Naive thymus-derived CD8-positive, alpha-beta T cell (primary cell): Measurements from ENCODE around the gene IL1RL2. TPM values are rescaled to one million over a fixed set of nuclear protein-coding genes. Genes with fewer than 3 reads are reported as not detected.
A peak's percentile ranks its signal among the peaks of the same experiment; 100 is the strongest.

ENCODE experiments used
- ATAC-seq, 2 donors: fragments of 150-1000 bp; cut with Tn5 transposase in 1 of 2; sonication (Bioruptor Pico), chemical (Tn5 transposase) in 1 of 2; 1 replicate in 1 of 2; 2 replicates in 1 of 2; pipeline ENCODE4 v1.10.0; 2021; ENCODE audit warnings: mild to moderate bottlenecking in 2 of 2, moderate library complexity in 2 of 2
- POLR2A ChIA-PET: fragments of 350-600 bp; sonication (Branson Sonifier 250); formaldehyde crosslinking; loops from one replicate; lab custom pipeline; 2021; ENCODE audit warnings: antibody characterized with exemption; lab: Charles Lee
- DNase-seq, 10 donors: peaks; one replicate each; pipeline versions ENCODE4 v3.0.0 to v3.0.0-alpha.2; 2020 to 2022
- H3K27ac Mint-ChIP-seq, 10 donors: one replicate each; pipeline ENCODE4 v1.8.0; 2020 to 2022; ENCODE audit warnings: mild to moderate bottlenecking in 10 of 10, mixed read lengths in 10 of 10, moderate library complexity in 4 of 10, inconsistent platforms in 1 of 10
- H3K27me3 Mint-ChIP-seq, 5 donors: one replicate each; pipeline ENCODE4 v1.8.0; 2021 to 2022; ENCODE audit warnings: mixed read lengths in 5 of 5
- H3K36me3 Mint-ChIP-seq, 3 donors: one replicate each; pipeline ENCODE4 v1.8.0; 2020 to 2022; ENCODE audit warnings: mixed read lengths in 3 of 3, mild to moderate bottlenecking in 2 of 3, inconsistent platforms in 1 of 3
- H3K4me1 Mint-ChIP-seq, 4 donors: one replicate each; pipeline ENCODE4 v1.8.0; 2021 to 2022; ENCODE audit warnings: mixed read lengths in 4 of 4
- H3K4me3 Mint-ChIP-seq, 10 donors: one replicate each; pipeline ENCODE4 v1.8.0; 2020 to 2022; ENCODE audit warnings: mild to moderate bottlenecking in 10 of 10, mixed read lengths in 10 of 10, moderate library complexity in 6 of 10, inconsistent platforms in 1 of 10
- H3K9me3 Mint-ChIP-seq, 9 donors: one replicate each; pipeline ENCODE4 v1.8.0; 2020 to 2022; ENCODE audit warnings: mixed read lengths in 9 of 9, mild to moderate bottlenecking in 3 of 9, inconsistent platforms in 1 of 9, moderate library complexity in 1 of 9
- polyA plus RNA-seq, 3 donors: library from polyadenylated mRNA; unstranded; fragments of 300-500 nt; fragmentation: Illumina TruSeq; gene quantifications; one replicate each; pipeline ENCODE4 v1.2.3, GENCODE V29; 2021
- total RNA-seq, 8 experiments: library from RNA in 2 of 8; stranded (reverse) in 2 of 8; gene quantifications; one replicate each; pipeline ENCODE4 v1.2.3 and lab custom pipeline; 2021 to 2026

Gene IL1RL2
- total and polyA plus RNA-seq, 5 experiments from 2014 or later: not detected

DNA sequence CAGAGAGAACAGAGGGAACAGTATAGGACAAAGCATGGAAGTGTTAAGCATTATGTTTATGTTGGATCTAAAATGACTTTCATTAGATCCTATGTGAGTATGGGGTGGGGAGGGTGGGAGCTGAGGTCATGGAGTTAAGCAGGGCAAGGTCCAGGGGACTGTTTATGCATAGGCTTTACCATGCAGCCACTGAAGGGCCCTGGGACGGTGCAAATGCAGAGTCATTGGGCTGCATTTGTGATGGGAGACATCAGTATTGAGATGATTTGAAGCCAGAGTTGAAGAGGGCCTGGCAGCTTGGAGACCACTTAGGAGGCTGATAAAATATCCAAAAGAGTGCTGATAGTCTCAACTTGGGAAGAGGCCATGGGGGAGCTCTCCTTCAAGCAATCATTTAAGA is 22.7 kb downstream of the IL1RL2 start:
- Mint-ChIP-seq H3K27me3 (peaks cover 0 to 3% (median 0%) of the 10 kb centered on the region in 5 donors), H3K36me3 (peaks cover 0 to 13% (median 0%) of the 10 kb centered on the region in 3 donors), H3K4me1 (no peaks in the 10 kb centered on the region), H3K27ac (no peak overlapping the region), H3K4me3 (no peak overlapping the region), H3K9me3 (peaks cover 0 to 17% (median 8%) of the 10 kb centered on the region in 9 donors)
- DNase-seq: no peak
- POLR2A ChIA-PET: no interaction called here
- no peak for ATAC-seq

GRCh38 chr2:102217032-102217431 is 30.2 kb downstream of the IL1RL2 start:
- Mint-ChIP-seq H3K4me3 (no peak overlapping the region), H3K9me3 (peaks cover 18 to 44% (median 35%) of the 10 kb centered on the region in 9 donors), H3K27me3 (no peaks in the 10 kb centered on the region), H3K36me3 (peaks cover 0 to 44% (median 21%) of the 10 kb centered on the region in 3 donors), H3K4me1 (peaks cover 7 to 13% (median 11%) of the 10 kb centered on the region in 4 donors), H3K27ac (no peak overlapping the region)
- DNase-seq (no peak), ATAC-seq (no peak)
- POLR2A ChIA-PET: no interaction called here

GRCh38 chr2:102224824-102225739 is 38.3 kb downstream of the IL1RL2 start:
- H3K36me3 Mint-ChIP-seq: no peaks in the 10 kb centered on the region
- ATAC-seq (no peak), DNase-seq (no peak)
- H3K27ac Mint-ChIP-seq: no peak overlapping the region
- peaks cover 4 to 23% (median 7%) of the 10 kb centered on the region in 4 donors for H3K4me1 Mint-ChIP-seq
- POLR2A ChIA-PET: no interaction called here
- peaks cover 0 to 2% (median 0%) of the 10 kb centered on the region in 9 donors for H3K9me3 Mint-ChIP-seq
- H3K4me3 Mint-ChIP-seq: no peak overlapping the region
- H3K27me3 Mint-ChIP-seq: peaks cover 0 to 3% (median 0%) of the 10 kb centered on the region in 5 donors

DNA sequence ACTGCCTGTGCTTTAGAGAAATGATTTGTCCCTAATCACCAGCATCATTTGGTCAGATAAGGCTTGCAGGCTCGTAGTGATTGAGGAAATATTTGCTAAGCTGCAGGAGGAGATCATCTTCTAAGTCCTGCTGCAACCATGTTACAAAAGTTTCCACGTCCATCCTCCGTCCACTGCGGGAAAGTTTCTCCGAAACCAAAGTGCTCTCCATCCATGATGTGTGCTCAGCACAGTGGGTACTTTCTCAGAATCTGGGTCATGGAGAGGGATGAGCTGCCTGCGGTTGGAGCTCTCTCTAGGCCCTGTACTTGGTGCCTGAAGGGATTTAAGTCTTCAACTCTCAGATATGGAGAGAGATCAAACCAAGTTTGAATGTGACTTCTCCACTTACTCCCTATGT is 39.3 kb downstream of the IL1RL2 start:
- peak overlapping the region in 2 of 10 donors; percentile 10 to 34 for H3K27ac Mint-ChIP-seq
- H3K4me3 Mint-ChIP-seq: no peak overlapping the region

GRCh38 chr2:102226612-102227391 is 40.0 kb downstream of the IL1RL2 start:
- DNase-seq (no peak), ATAC-seq (no peak)
- Mint-ChIP-seq H3K27ac (peak overlapping the region in 4 of 10 donors; percentile 34 to 69 (median 39)), H3K4me3 (no peak overlapping the region), H3K9me3 (no peaks in the 10 kb centered on the region), H3K36me3 (no peaks in the 10 kb centered on the region), H3K4me1 (peaks cover 4 to 23% (median 7%) of the 10 kb centered on the region in 4 donors), H3K27me3 (peaks cover 0 to 3% (median 0%) of the 10 kb centered on the region in 5 donors)
- POLR2A ChIA-PET: no interaction called here

More for the DNA sequence above, 39.3 kb downstream of the IL1RL2 start:
- DNase-seq (no peak), ATAC-seq (no peak)
- Mint-ChIP-seq H3K36me3 (no peaks in the 10 kb centered on the region), H3K27me3 (peaks cover 0 to 3% (median 0%) of the 10 kb centered on the region in 5 donors), H3K9me3 (no peaks in the 10 kb centered on the region), H3K4me1 (peaks cover 4 to 23% (median 7%) of the 10 kb centered on the region in 4 donors)
- POLR2A ChIA-PET: no interaction called here

DNA sequence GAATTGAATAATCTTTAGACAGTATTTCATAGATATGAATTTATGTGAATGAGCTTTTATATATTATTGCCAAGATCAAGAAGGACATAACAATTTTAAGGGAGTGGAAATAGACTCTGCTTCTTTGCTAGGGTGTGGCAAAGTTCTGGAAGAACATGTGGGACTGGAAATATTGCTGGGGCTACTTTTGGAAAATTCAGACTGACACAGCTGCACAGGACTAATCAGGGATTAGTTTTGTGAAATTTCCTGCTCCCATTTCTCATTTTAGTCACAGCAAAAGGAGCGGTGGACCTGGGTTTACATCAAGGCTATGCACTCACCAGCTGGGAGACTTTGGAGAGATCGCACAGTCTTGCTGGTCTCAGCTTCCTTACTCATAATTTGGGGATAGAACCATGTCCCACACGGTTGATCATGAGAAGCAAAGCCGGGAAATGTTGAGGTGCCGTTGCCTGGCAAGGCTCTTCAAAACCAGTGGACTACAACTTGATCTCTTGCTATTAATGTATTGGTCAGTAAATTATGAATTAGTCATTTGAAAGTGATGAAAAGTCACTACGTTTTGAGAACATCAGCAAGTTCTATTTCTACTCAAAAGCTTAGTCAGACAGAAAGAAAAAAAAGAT is 42.4 kb downstream of the IL1RL2 start:
- ATAC-seq (no peak), DNase-seq (no peak)
- POLR2A ChIA-PET: no interaction called here
- H3K36me3 Mint-ChIP-seq: no peaks in the 10 kb centered on the region
- H3K4me3 Mint-ChIP-seq: no peak overlapping the region
- no peak overlapping the region for H3K27ac Mint-ChIP-seq
- H3K9me3 Mint-ChIP-seq: no peaks in the 10 kb centered on the region
- H3K27me3 Mint-ChIP-seq: peaks cover 0 to 2% (median 0%) of the 10 kb centered on the region in 5 donors
- peaks cover 3 to 26% (median 7%) of the 10 kb centered on the region in 4 donors for H3K4me1 Mint-ChIP-seq

DNA sequence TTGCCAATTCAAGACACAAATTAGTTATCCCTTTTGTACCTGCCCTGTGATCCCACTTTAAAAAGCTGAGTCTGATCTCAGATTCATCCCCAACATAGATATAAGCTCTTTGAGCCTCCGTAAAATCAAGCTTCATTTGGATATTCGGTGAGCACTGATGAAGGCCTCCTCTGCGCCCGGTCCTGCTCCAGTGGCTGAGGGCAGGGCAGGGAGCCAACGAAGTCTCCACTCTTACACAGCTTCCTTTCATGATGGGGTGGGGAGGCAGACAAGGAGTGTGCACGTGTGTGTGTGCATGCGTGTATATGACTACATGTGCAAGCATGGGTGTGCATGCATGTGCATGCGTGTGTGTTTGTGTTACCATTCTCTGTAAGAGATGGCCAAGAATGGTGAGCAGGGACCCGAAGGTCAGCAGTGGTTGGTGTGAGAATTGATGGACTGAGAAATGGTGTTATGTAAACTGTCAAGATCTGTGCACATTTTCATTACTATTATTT is 43.6 kb downstream of the IL1RL2 start:
- POLR2A ChIA-PET: no interaction called here
- H3K4me3 Mint-ChIP-seq: no peak overlapping the region
- no peak for DNase-seq
- peaks cover 0 to 2% (median 0%) of the 10 kb centered on the region in 5 donors for H3K27me3 Mint-ChIP-seq
- H3K4me1 Mint-ChIP-seq: peaks cover 3 to 29% (median 7%) of the 10 kb centered on the region in 4 donors
- H3K27ac Mint-ChIP-seq: no peak overlapping the region
- ATAC-seq: no peak
- no peaks in the 10 kb centered on the region for H3K9me3 Mint-ChIP-seq
- no peaks in the 10 kb centered on the region for H3K36me3 Mint-ChIP-seq

DNA sequence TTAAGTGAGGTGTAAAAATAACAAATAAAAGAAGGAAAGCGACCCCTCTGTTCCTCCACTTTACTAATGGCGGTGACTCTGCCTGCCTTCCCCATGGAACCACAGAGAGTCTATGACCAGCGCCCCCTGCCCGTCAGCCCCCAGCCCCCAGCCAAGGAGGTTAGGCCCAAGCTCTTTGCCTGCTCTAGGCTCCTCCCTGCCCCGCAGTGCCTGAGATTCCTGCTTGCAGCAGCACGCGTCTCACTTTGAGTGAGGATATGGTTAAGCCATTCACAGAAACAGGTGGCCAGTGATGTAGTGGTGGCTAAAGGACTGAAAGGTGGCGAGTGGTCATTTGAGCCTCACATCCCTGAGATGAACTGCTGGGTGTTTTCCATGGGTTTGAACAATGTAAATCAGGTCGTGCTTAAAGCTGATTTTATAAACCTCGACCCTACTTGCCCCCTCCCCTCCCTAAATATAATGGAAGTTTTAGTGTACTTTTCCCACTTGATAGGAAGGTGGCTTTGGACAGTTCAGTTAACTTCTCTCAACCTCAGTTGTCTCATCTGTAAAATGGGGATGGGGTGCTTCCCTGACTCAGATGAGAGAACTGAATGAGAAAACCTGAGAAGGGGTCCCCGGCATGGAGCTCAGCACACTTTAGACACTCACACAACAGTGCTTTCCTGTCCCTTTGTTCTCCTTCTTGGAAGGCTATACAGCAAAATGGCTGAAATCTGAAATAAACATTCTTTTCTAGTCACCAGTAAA is 46.5 kb downstream of the IL1RL2 start:
- H3K36me3 Mint-ChIP-seq: no peaks in the 10 kb centered on the region
- no peaks in the 10 kb centered on the region for H3K9me3 Mint-ChIP-seq
- H3K27me3 Mint-ChIP-seq: peaks cover 0 to 2% (median 0%) of the 10 kb centered on the region in 5 donors
- peaks cover 0 to 16% (median 0%) of the 10 kb centered on the region in 4 donors for H3K4me1 Mint-ChIP-seq
- ATAC-seq (no peak), DNase-seq (no peak)
- POLR2A ChIA-PET: no interaction called here
- H3K27ac Mint-ChIP-seq: no peak overlapping the region
- H3K4me3 Mint-ChIP-seq: no peak overlapping the region

DNA sequence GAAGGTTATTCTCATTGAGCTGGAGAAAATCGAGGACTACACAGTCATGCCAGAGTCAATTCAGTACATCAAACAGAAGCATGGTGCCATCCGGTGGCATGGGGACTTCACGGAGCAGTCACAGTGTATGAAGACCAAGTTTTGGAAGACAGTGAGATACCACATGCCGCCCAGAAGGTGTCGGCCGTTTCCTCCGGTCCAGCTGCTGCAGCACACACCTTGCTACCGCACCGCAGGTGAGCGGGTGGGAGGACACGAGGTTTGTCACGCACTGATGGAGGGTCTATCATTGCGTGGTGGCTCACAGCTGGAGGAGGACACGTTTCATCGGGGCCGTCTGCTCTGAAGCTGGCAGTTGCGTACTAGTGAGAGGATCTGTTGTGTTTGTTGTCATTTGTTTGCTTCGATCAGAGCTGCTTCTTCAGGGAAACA is 48.2 kb downstream of the IL1RL2 start:
- DNase-seq: no peak
- H3K36me3 Mint-ChIP-seq: no peaks in the 10 kb centered on the region
- H3K4me1 Mint-ChIP-seq: peaks cover 0 to 20% (median 2%) of the 10 kb centered on the region in 4 donors
- H3K4me3 Mint-ChIP-seq: no peak overlapping the region
- H3K27me3 Mint-ChIP-seq: peaks cover 0 to 4% (median 0%) of the 10 kb centered on the region in 5 donors
- H3K27ac Mint-ChIP-seq: no peak overlapping the region
- POLR2A ChIA-PET: no interaction called here
- ATAC-seq: no peak
- no peaks in the 10 kb centered on the region for H3K9me3 Mint-ChIP-seq

DNA sequence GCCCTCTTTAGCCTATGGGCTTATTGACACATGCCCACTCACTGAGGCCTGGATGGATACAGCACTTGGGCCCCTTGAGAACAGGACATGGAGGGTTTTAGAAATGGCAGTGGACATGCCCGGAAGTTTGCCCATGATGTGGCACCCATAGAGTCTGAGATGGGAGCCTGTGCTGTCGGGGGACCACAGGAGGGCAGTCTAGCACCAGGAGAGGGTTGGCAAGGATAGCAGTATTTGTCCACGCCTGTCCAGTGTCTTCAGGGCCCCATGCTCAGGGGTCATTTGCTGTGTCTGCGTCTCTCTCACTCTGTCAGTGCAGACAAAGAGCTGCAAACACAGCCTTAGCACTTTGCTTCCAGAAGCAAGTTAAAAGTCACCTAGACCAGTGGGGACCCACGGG is 48.7 kb downstream of the IL1RL2 start:
- ATAC-seq (no peak), DNase-seq (no peak)
- H3K4me3 Mint-ChIP-seq: no peak overlapping the region
- peaks cover 0 to 4% (median 0%) of the 10 kb centered on the region in 5 donors for H3K27me3 Mint-ChIP-seq
- H3K9me3 Mint-ChIP-seq: no peaks in the 10 kb centered on the region
- POLR2A ChIA-PET: no interaction called here
- no peaks in the 10 kb centered on the region for H3K36me3 Mint-ChIP-seq
- H3K27ac Mint-ChIP-seq: no peak overlapping the region
- peaks cover 2 to 24% (median 4%) of the 10 kb centered on the region in 4 donors for H3K4me1 Mint-ChIP-seq

GRCh38 chr2:102236132-102236531 is 49.3 kb downstream of the IL1RL2 start:
- no peaks in the 10 kb centered on the region for H3K36me3 Mint-ChIP-seq
- H3K27ac Mint-ChIP-seq: peak overlapping the region in 1 of 10 donors; percentile 24
- peaks cover 8 to 30% (median 9%) of the 10 kb centered on the region in 4 donors for H3K4me1 Mint-ChIP-seq
- POLR2A ChIA-PET: no interaction called here
- no peak overlapping the region for H3K4me3 Mint-ChIP-seq
- H3K9me3 Mint-ChIP-seq: no peaks in the 10 kb centered on the region
- DNase-seq (no peak), ATAC-seq (no peak)
- peaks cover 0 to 4% (median 0%) of the 10 kb centered on the region in 5 donors for H3K27me3 Mint-ChIP-seq

DNA sequence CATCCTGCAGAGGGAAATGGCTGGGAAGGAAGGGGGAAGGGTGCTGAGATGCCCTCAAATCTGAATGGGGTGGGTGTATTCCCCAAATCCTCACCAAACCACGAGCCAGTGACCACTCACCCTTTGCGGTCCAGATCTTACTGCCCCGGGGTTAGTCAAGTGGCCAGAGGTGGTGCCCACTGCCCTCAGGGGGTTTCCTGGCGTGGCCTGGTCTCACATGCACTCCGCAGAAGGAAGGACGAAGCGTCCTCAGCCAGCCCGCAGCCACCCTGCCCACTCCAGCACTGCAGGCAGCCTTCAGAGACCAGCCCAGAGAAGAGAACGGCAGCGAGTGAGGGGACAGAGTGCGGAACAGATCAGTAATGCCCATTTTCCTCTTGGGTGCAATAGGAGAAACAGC is 50.4 kb downstream of the IL1RL2 start:
- Mint-ChIP-seq H3K27me3 (peaks cover 0 to 4% (median 0%) of the 10 kb centered on the region in 5 donors), H3K4me3 (no peak overlapping the region), H3K4me1 (peaks cover 9 to 34% (median 9%) of the 10 kb centered on the region in 4 donors), H3K36me3 (no peaks in the 10 kb centered on the region), H3K27ac (no peak overlapping the region), H3K9me3 (no peaks in the 10 kb centered on the region)
- no peak for ATAC-seq
- POLR2A ChIA-PET: no interaction called here
- no peak for DNase-seq
